H9 (cell line): ENCODE results near the gene CASP8AP2. TPM values are rescaled to one million over a fixed set of nuclear protein-coding genes. Genes with fewer than 3 reads are reported as not detected.

Source experiments
- DNase-seq: peaks from one replicate; pipeline ENCODE4 v3.0.0-alpha.2; 2017
- H2AFZ ChIP-seq: one replicate; pipeline ENCODE4 v1.6.1; 2013; ENCODE audit warnings: mild to moderate bottlenecking, low read length, control low read depth, moderate library complexity
- H2AK5ac ChIP-seq: 2 replicates; pipeline ENCODE4 v1.6.1; 2013; ENCODE audit warnings: low read length, control low read depth, mixed read lengths; ENCODE audit not compliant: insufficient read length
- H2BK120ac ChIP-seq: one replicate; pipeline ENCODE4 v1.6.1; 2013; ENCODE audit warnings: low read depth, mild to moderate bottlenecking, low read length, control low read depth, inconsistent platforms; ENCODE audit not compliant: poor library complexity, severe bottlenecking
- H2BK12ac ChIP-seq: 2 replicates; pipeline ENCODE4 v1.6.1; 2013; ENCODE audit warnings: low read length, control low read depth, mixed read lengths, low read depth; ENCODE audit not compliant: insufficient read length
- H2BK15ac ChIP-seq: 2 replicates; pipeline ENCODE4 v1.6.1; 2013; ENCODE audit warnings: low read depth, low read length, control low read depth
- H2BK20ac ChIP-seq: one replicate; pipeline ENCODE4 v1.6.1; 2013; ENCODE audit warnings: low read depth, mild to moderate bottlenecking, low read length, control low read depth, inconsistent platforms; ENCODE audit not compliant: poor library complexity, severe bottlenecking
- H2BK5ac ChIP-seq: 2 replicates; pipeline ENCODE4 v1.6.1; 2013; ENCODE audit warnings: low read length, control low read depth, mixed read lengths; ENCODE audit not compliant: insufficient read length
- H3K14ac ChIP-seq: 2 replicates; pipeline ENCODE4 v1.6.1; 2013; ENCODE audit warnings: low read length, control low read depth; ENCODE audit not compliant: insufficient read depth
- H3K18ac ChIP-seq: 2 replicates; pipeline ENCODE4 v1.6.1; 2013; ENCODE audit warnings: low read depth, mild to moderate bottlenecking, mixed read lengths, low read length, control low read depth; ENCODE audit not compliant: insufficient read length
- H3K23ac ChIP-seq: 2 replicates; pipeline ENCODE4 v1.6.1; 2013; ENCODE audit warnings: low read length, control low read depth, mixed read lengths, low read depth; ENCODE audit not compliant: insufficient read length
- H3K23me2 ChIP-seq: 2 replicates; pipeline ENCODE4 v1.6.1; 2013; ENCODE audit warnings: low read depth, mild to moderate bottlenecking, mixed read lengths, low read length, control low read depth; ENCODE audit not compliant: insufficient read length, poor library complexity, severe bottlenecking
- H3K27ac ChIP-seq: 2 replicates; pipeline ENCODE4 v1.5.1; 2013; ENCODE audit warnings: low read length, control low read depth, mixed read lengths, low read depth; ENCODE audit not compliant: insufficient read length
- H3K27me3 ChIP-seq: 2 replicates; pipeline ENCODE4 v1.6.1; 2013; ENCODE audit warnings: low read length, control low read depth, inconsistent platforms; ENCODE audit not compliant: insufficient read depth
- H3K4ac ChIP-seq: 2 replicates; pipeline ENCODE4 v1.6.1; 2013; ENCODE audit warnings: low read depth, mild to moderate bottlenecking, control low read depth, inconsistent platforms, low read length, moderate library complexity
- H3K4me1 ChIP-seq: 2 replicates; pipeline ENCODE4 v1.6.1; 2013; ENCODE audit warnings: low read length, control low read depth, inconsistent platforms; ENCODE audit not compliant: insufficient read depth
- H3K4me2 ChIP-seq: 2 replicates; pipeline ENCODE4 v1.6.1; 2013; ENCODE audit warnings: low read length, control low read depth, mixed read lengths; ENCODE audit not compliant: insufficient read length, insufficient read depth
- H3K56ac ChIP-seq: 2 replicates; pipeline ENCODE4 v1.6.1; 2013; ENCODE audit warnings: low read depth, mild to moderate bottlenecking, mixed read lengths, low read length, control low read depth; ENCODE audit not compliant: insufficient read length
- H3K79me1 ChIP-seq: 2 replicates; pipeline ENCODE4 v1.6.1; 2013; ENCODE audit warnings: low read depth, mild to moderate bottlenecking, moderate library complexity, low read length, control low read depth, inconsistent platforms; ENCODE audit not compliant: insufficient read depth, poor library complexity, severe bottlenecking
- H3K79me2 ChIP-seq: 2 replicates; pipeline ENCODE4 v1.6.1; 2013; ENCODE audit warnings: low read length, control low read depth, inconsistent platforms; ENCODE audit not compliant: insufficient read depth
- H3K9ac ChIP-seq: 2 replicates; pipeline ENCODE4 v1.6.1; 2013; ENCODE audit warnings: low read length, control low read depth, mixed read lengths; ENCODE audit not compliant: insufficient read length; ENCODE audit errors: extremely low read depth
- H3K9me3 ChIP-seq: one replicate; pipeline ENCODE4 v1.6.1; 2013; ENCODE audit warnings: low read depth, low read length, inconsistent platforms; ENCODE audit not compliant: control insufficient read depth
- H3T11ph ChIP-seq: one replicate; pipeline ENCODE4 v1.6.1; 2013; ENCODE audit warnings: mild to moderate bottlenecking, low read length, control low read depth, inconsistent platforms
- H4K20me1 ChIP-seq: one replicate; pipeline ENCODE4 v1.6.1; 2013; ENCODE audit not compliant: control insufficient read depth, insufficient read length, insufficient read depth
- H4K5ac ChIP-seq: 2 replicates; pipeline ENCODE4 v1.6.1; 2013; ENCODE audit warnings: low read depth, mild to moderate bottlenecking, mixed read lengths, low read length, control low read depth; ENCODE audit not compliant: insufficient read length
- H4K8ac ChIP-seq: replicated peaks from 2 replicates; pipeline ENCODE4 v1.6.1; 2013; ENCODE audit warnings: low read length, control low read depth, mixed read lengths, low read depth; ENCODE audit not compliant: insufficient read length
- H4K91ac ChIP-seq: 2 replicates; pipeline ENCODE4 v1.6.1; 2013; ENCODE audit warnings: low read depth, mild to moderate bottlenecking, moderate library complexity, mixed read lengths, low read length, control low read depth; ENCODE audit not compliant: insufficient read length
- H3K27ac Mint-ChIP-seq, 3 experiments: 2 replicates in 2 of 3; 3 replicates in 1 of 3; pipeline ENCODE4 v1.8.0; 2020 to 2021; ENCODE audit warnings: mixed read lengths in 3 of 3, mild to moderate bottlenecking in 1 of 3, moderate library complexity in 1 of 3
- H3K27me3 Mint-ChIP-seq: 2 replicates; pipeline ENCODE4 v1.8.0; 2021; ENCODE audit warnings: low read depth, mild to moderate bottlenecking, moderate library complexity, mixed read lengths
- H3K36me3 Mint-ChIP-seq, 3 experiments: 2 replicates in 2 of 3; 3 replicates in 1 of 3; pipeline ENCODE4 v1.8.0; 2020 to 2021; ENCODE audit warnings: low read depth in 3 of 3, mixed read lengths in 3 of 3; ENCODE audit not compliant: insufficient read depth in 1 of 3
- H3K4me1 Mint-ChIP-seq, 2 experiments: 2 replicates each; pipeline ENCODE4 v1.8.0; 2020; ENCODE audit warnings: mixed read lengths in 2 of 2
- H3K4me3 Mint-ChIP-seq, 2 experiments: 2 replicates in 1 of 2; 3 replicates in 1 of 2; pipeline ENCODE4 v1.8.0; 2020 to 2021; ENCODE audit warnings: mild to moderate bottlenecking in 2 of 2, mixed read lengths in 2 of 2, moderate library complexity in 1 of 2
- H3K9me3 Mint-ChIP-seq, 2 experiments: 2 replicates in 1 of 2; 3 replicates in 1 of 2; pipeline ENCODE4 v1.8.0; 2020; ENCODE audit warnings: mild to moderate bottlenecking in 2 of 2, mixed read lengths in 2 of 2, moderate library complexity in 1 of 2
- WGBS: extraction: QIAGEN DNeasy Blood & Tissue Kit; methylation state at CpG from one replicate; pipeline ENCODE4 v1.1.7; 2013; ENCODE audit warnings: missing lambda C conversion rate, low lambda C conversion rate, mixed read lengths; ENCODE audit not compliant: insufficient read length; ENCODE audit errors: extremely low coverage; 5-methylcytosine and 5-hydroxymethylcytosine counted together
- total RNA-seq: library from RNA; stranded (reverse); gene quantifications from 2 replicates; pipeline ENCODE4 v1.2.1, GENCODE V29; 2021
- TF ChIP-seq, protein P1 (sequence below): fragments of 200-600 bp; sonication (generic); conservative IDR thresholded peaks from 3 replicates; pipeline ENCODE4 v1.8.0; 2021; ENCODE audit warnings: antibody characterized with exemption, mild to moderate bottlenecking

The CASP8AP2 gene
- total RNA-seq, 1 experiment from 2014 or later: 33.6 TPM

DNA sequence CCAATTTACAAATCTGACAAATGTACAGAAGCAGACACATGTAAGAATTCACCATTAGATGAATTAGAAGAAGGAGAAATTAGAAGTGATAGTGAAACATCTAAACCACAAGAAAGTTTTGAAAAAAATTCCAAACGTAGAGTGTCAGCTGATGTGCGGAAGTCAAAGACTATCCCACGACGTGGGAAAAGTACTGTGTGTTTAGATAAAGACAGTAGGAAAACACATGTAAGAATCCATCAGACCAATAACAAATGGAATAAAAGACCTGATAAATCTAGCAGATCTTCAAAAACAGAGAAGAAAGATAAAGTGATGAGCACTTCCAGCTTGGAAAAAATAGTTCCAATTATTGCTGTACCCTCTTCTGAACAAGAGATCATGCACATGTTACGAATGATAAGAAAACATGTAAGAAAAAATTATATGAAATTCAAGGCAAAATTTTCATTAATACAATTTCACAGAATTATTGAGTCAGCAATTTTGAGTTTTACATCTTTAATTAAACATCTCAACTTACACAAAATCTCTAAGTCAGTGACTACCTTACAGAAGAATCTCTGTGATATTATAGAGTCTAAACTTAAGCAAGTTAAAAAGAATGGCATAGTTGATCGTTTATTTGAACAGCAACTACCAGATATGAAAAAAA is 36.5 kb downstream of the CASP8AP2 start:
- Histone ChIP-seq H3K79me2 (no peaks in the 10 kb centered on the region), H3T11ph (no peak overlapping the region), H4K20me1 (no peaks in the 10 kb centered on the region), H2AK5ac (no peak overlapping the region), H2BK120ac (no peak overlapping the region), H3K56ac (no peak overlapping the region), H2BK20ac (no peak overlapping the region), H4K5ac (no peak overlapping the region), H3K4ac (no peak overlapping the region), H3K23me2 (no peaks in the 10 kb centered on the region), H2AFZ (no peak overlapping the region), H3K9me3 (no peaks in the 10 kb centered on the region), H3K9ac (no peak overlapping the region), H3K23ac (no peak overlapping the region), H2BK12ac (no peak overlapping the region), H3K27me3 (no peaks in the 10 kb centered on the region), H3K18ac (no peak overlapping the region), H2BK5ac (no peak overlapping the region), H3K79me1 (no peaks in the 10 kb centered on the region), H4K8ac (no peak overlapping the region), H4K91ac (no peak overlapping the region), H2BK15ac (no peak overlapping the region), H3K4me2 (no peak overlapping the region), H3K27ac (no peak overlapping the region), H3K14ac (no peak overlapping the region), H3K4me1 (no peaks in the 10 kb centered on the region)
- Mint-ChIP-seq H3K27me3 (no peaks in the 10 kb centered on the region), H3K4me3 (no peak overlapping the region), H3K27ac (no peak overlapping the region), H3K9me3 (no peaks in the 10 kb centered on the region; a peak in 1 of 5 replicates), H3K4me1 (no peaks in the 10 kb centered on the region), H3K36me3 (peaks cover 62 to 93% (median 85%) of the 10 kb centered on the region in 3 experiments)
- no CpG with 5 or more reads among the region's 6 CpGs for WGBS
- TF ChIP-seq, protein P1, sequence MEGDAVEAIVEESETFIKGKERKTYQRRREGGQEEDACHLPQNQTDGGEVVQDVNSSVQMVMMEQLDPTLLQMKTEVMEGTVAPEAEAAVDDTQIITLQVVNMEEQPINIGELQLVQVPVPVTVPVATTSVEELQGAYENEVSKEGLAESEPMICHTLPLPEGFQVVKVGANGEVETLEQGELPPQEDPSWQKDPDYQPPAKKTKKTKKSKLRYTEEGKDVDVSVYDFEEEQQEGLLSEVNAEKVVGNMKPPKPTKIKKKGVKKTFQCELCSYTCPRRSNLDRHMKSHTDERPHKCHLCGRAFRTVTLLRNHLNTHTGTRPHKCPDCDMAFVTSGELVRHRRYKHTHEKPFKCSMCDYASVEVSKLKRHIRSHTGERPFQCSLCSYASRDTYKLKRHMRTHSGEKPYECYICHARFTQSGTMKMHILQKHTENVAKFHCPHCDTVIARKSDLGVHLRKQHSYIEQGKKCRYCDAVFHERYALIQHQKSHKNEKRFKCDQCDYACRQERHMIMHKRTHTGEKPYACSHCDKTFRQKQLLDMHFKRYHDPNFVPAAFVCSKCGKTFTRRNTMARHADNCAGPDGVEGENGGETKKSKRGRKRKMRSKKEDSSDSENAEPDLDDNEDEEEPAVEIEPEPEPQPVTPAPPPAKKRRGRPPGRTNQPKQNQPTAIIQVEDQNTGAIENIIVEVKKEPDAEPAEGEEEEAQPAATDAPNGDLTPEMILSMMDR: no peak
- DNase-seq: no peak
